NK-92 (cell line): ENCODE results near the gene PLCB1.

Experiments used
- DNase-seq: peaks from one replicate; lab custom pipeline; 2025; ENCODE audit not compliant: unreplicated experiment; lab: John Stamatoyannopoulos, UW

Gene PLCB1

GRCh38 chr20:8395956-8396355 lies 263.9 kb downstream of the PLCB1 start:
- DNase-seq: no peak

GRCh38 chr20:8398263-8399051 lies 266.4 kb downstream of the PLCB1 start:
- no peak for DNase-seq

- no peak for DNase-seq
These were observed 267.9 kb downstream of the PLCB1 start for GRCh38 chr20:8399947-8400346.

GRCh38 chr20:8400486-8400885 lies 268.4 kb downstream of the PLCB1 start:
- no peak for DNase-seq

- DNase-seq: no peak
These were observed 269.5 kb downstream of the PLCB1 start for GRCh38 chr20:8401556-8401955.

GRCh38 chr20:8402798-8403197 lies 270.7 kb downstream of the PLCB1 start:
- DNase-seq: no peak

GRCh38 chr20:8404912-8405635 lies 273.0 kb downstream of the PLCB1 start:
- DNase-seq: no peak

- DNase-seq: no peak
These were observed 274.3 kb downstream of the PLCB1 start for GRCh38 chr20:8406391-8406790.

- no peak for DNase-seq
These were observed 276.7 kb downstream of the PLCB1 start for GRCh38 chr20:8408587-8409307.

- no peak for DNase-seq
These were observed 281.6 kb downstream of the PLCB1 start for GRCh38 chr20:8413691-8414090.

- DNase-seq: no peak
These were observed 282.7 kb downstream of the PLCB1 start for GRCh38 chr20:8414586-8415274.

- DNase-seq: no peak
These were observed 289.9 kb downstream of the PLCB1 start for GRCh38 chr20:8421981-8422380.

GRCh38 chr20:8423482-8423881 lies 291.4 kb downstream of the PLCB1 start:
- DNase-seq: no peak

GRCh38 chr20:8424010-8424409 lies 291.9 kb downstream of the PLCB1 start:
- DNase-seq: no peak

- DNase-seq: no peak
These were observed 292.9 kb downstream of the PLCB1 start for GRCh38 chr20:8425016-8425415.

GRCh38 chr20:8425802-8426201 lies 293.7 kb downstream of the PLCB1 start:
- no peak for DNase-seq

GRCh38 chr20:8427419-8428040 lies 295.5 kb downstream of the PLCB1 start:
- DNase-seq: no peak

- peak; percentile 35 for DNase-seq
These were observed 296.9 kb downstream of the PLCB1 start for GRCh38 chr20:8428988-8429387.

- DNase-seq: no peak
These were observed 299.7 kb downstream of the PLCB1 start for GRCh38 chr20:8431538-8432434.
